AG04450 (cell line): ENCODE results near the gene PPM1H. TPM values are rescaled to one million over a fixed set of nuclear protein-coding genes. Genes with fewer than 3 reads are reported as not detected.

Experiments
- CTCF ChIA-PET: fragments of 300-600, 350-600 bp; formaldehyde crosslinking; extraction: SDS; loops from one replicate; lab custom pipeline; 2022; ENCODE audit warnings: antibody characterized with exemption, inconsistent platforms; lab: Charles Lee
- POLR2A ChIA-PET: fragments of 350-600 bp; formaldehyde crosslinking; extraction: SDS; loops from one replicate; lab custom pipeline; 2021; ENCODE audit warnings: antibody characterized with exemption, inconsistent platforms; lab: Yijun Ruan, JAX
- DNase-seq: peaks from one replicate; pipeline ENCODE4 v3.0.0-alpha.2; 2011; ENCODE audit warnings: low read depth, low spot score
- H3K27ac ChIP-seq: one replicate; pipeline ENCODE4 v1.5.1; 2012; ENCODE audit warnings: low read depth, low read length, control low read depth
- H3K27me3 ChIP-seq: one replicate; pipeline ENCODE4 v1.6.0; 2012; ENCODE audit warnings: low read length; ENCODE audit not compliant: control insufficient read depth, insufficient read depth
- H3K4me3 ChIP-seq: 2 replicates; pipeline ENCODE4 v1.5.1; 2011; ENCODE audit warnings: mild to moderate bottlenecking, low read depth, low read length, control low read depth
- H3K9me3 ChIP-seq: 2 replicates; pipeline ENCODE4 v1.5.1; 2012; ENCODE audit warnings: low read length; ENCODE audit not compliant: control insufficient read depth, insufficient read depth
- CTCF ChIP-seq: IDR thresholded peaks from 2 replicates; pipeline ENCODE4 v1.5.1; 2011; ENCODE audit warnings: low read depth, low read length, control low read depth, inconsistent platforms
- polyA plus RNA-seq: library from polyadenylated mRNA; depleted of rRNA; stranded (reverse); fragments of >200 nt; gene quantifications from 2 replicates; pipeline ENCODE4 v1.2.3, GENCODE V29; 2011

The PPM1H gene
- polyA plus RNA-seq, 1 experiment = 0.12 TPM

DNA sequence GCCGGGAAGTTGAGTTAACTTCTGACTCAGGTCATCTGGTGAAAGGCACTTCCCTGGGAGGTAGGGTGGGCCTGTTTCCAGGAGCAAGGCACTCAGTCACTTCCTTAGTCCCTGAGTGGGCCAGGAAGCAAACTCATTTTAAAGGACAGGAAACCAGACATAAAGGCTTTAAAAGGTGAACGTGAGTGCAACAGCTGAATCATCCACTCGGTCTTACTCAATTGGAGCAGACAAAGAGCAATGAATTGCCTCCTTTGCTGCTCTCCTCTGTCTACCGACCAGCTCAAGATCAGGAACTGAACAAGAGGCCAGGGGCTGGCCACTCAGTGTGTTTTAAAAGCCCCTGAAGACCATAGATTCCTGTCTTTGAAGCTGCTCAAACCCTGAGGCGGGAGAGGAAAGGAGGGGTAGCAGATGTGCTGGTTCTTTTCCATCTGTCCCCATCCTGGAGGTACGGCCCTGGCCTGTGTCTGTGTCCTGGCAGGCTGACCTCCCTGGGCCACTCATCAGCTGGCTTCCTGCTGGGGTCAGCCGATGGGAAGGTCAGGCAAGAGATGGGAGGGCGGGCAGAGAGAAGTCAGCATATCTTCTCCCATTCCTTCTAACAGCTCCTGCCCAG is 148.9 kb downstream of the PPM1H start:
- Histone ChIP-seq H3K27ac (peak overlapping the region; percentile 40), H3K4me3 (no peak overlapping the region), H3K27me3 (no peaks in the 10 kb centered on the region), H3K9me3 (no peaks in the 10 kb centered on the region)
- TF ChIP-seq CTCF = no peak
- CTCF ChIA-PET = interaction anchor here (1.1 to 2.8 kb wide), 8 partner anchors 8 to 348 kb away, joined by 3 to 12 read pairs (median 5); no protein-coding TSS in a partner anchor
- POLR2A ChIA-PET = interaction anchor here (0.8 kb wide), 1 partner anchor 183 kb away, joined by 3 read pairs; no protein-coding TSS in a partner anchor
- peak; percentile 47 for DNase-seq

DNA sequence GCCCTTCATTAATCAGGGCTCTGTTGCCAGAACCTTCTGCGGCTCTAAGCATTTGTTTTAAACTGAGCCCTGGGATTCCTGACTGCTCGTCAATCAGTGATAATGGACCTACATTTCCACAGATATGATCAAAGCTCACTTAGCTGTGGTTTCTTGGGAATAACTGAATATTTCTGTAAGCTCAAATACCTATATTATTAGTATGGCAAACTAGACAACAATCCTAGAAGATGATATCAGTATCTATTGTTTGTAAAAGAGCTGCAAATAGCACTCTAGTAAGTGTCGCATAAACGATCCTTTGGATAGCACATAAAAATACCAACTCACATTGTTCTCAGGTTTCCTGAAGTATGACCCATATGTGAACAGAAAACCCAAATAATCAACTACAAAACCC is 150.4 kb downstream of the PPM1H start:
- Histone ChIP-seq H3K27me3 (no peaks in the 10 kb centered on the region), H3K4me3 (no peak overlapping the region), H3K9me3 (no peaks in the 10 kb centered on the region), H3K27ac (no peak overlapping the region)
- no peak for DNase-seq
- POLR2A ChIA-PET = interaction anchor here (0.6 to 1.0 kb wide), 4 partner anchors 45 to 301 kb away, joined by 3 to 4 read pairs (median 3); no protein-coding TSS in a partner anchor
- no peak for TF ChIP-seq CTCF
- CTCF ChIA-PET = interaction anchor here (1.1 to 2.8 kb wide), 5 partner anchors 9 to 347 kb away, joined by 3 to 12 read pairs (median 5); no protein-coding TSS in a partner anchor

- CTCF ChIA-PET = interaction anchor here (1.6 to 2.8 kb wide), 3 partner anchors 10 to 202 kb away, joined by 6 to 12 read pairs (median 8); no protein-coding TSS in a partner anchor
- POLR2A ChIA-PET = interaction anchor here (1.0 kb wide), 1 partner anchor 180 kb away, joined by 4 read pairs; no protein-coding TSS in a partner anchor
- no peak for TF ChIP-seq CTCF
Observed at GRCh38 chr12:62783881-62784280, 151.1 kb downstream of the PPM1H start.

GRCh38 chr12:62781136-62781880 is 153.6 kb downstream of the PPM1H start:
- Histone ChIP-seq H3K4me3 (no peak overlapping the region), H3K27me3 (no peaks in the 10 kb centered on the region), H3K27ac (no peak overlapping the region), H3K9me3 (no peaks in the 10 kb centered on the region)
- DNase-seq = no peak
- no peak for TF ChIP-seq CTCF
- ChIA-PET POLR2A (no interaction called here), CTCF (interaction anchor here (1.2 to 1.5 kb wide), 2 partner anchors 19 to 32 kb away, joined by 3 to 4 read pairs; no protein-coding TSS in a partner anchor)

More at GRCh38 chr12:62783881-62784280, 151.1 kb downstream of the PPM1H start:
- H3K27ac ChIP-seq = no peak overlapping the region
- DNase-seq = no peak
- no peak overlapping the region for H3K4me3 ChIP-seq
- no peaks in the 10 kb centered on the region for H3K27me3 ChIP-seq
- no peaks in the 10 kb centered on the region for H3K9me3 ChIP-seq
